Hepatocyte (in vitro differentiated cells): Measurements from ENCODE around the gene STAC. TPM values are rescaled to one million over a fixed set of nuclear protein-coding genes. Genes with fewer than 3 reads are reported as not detected.

Experiments
- DNase-seq: peaks from one replicate; pipeline ENCODE4 v3.0.0-alpha.2; 2016; ENCODE audit warnings: low spot score
- H2AFZ ChIP-seq: fragments of 200-600 bp; sonication (generic); 2 replicates; pipeline ENCODE4 v1.6.0; 2016; ENCODE audit warnings: antibody characterized with exemption, mild to moderate bottlenecking
- H3K27ac ChIP-seq: fragments of 200-600 bp; sonication (generic); 2 replicates; pipeline ENCODE4 v1.5.1; 2016; ENCODE audit warnings: mild to moderate bottlenecking
- H3K27me3 ChIP-seq: fragments of 200-600 bp; sonication (generic); 2 replicates; pipeline ENCODE4 v1.6.1; 2016
- H3K36me3 ChIP-seq: fragments of 200-600 bp; sonication (generic); replicated peaks from 2 replicates; pipeline ENCODE4 v1.5.1; 2016; ENCODE audit warnings: low read depth; ENCODE audit not compliant: insufficient read depth
- H3K4me1 ChIP-seq: fragments of 200-600 bp; sonication (generic); 2 replicates; pipeline ENCODE4 v1.5.1; 2016; ENCODE audit warnings: mild to moderate bottlenecking, moderate library complexity; ENCODE audit not compliant: insufficient read depth
- H3K4me2 ChIP-seq: fragments of 200-600 bp; sonication (generic); 2 replicates; pipeline ENCODE4 v1.6.0; 2016
- H3K4me3 ChIP-seq: fragments of 200-600 bp; sonication (generic); 2 replicates; pipeline ENCODE4 v1.5.1; 2016; ENCODE audit warnings: mild to moderate bottlenecking
- H3K79me2 ChIP-seq: fragments of 200-600 bp; sonication (generic); 2 replicates; pipeline ENCODE4 v1.6.0; 2017; ENCODE audit warnings: mild to moderate bottlenecking
- H3K9me2 ChIP-seq: fragments of 200-600 bp; sonication (generic); replicated peaks from 2 replicates; pipeline ENCODE4 v1.6.0; 2017; ENCODE audit warnings: mild to moderate bottlenecking; ENCODE audit not compliant: insufficient read depth
- H3K9me3 ChIP-seq: fragments of 200-600 bp; sonication (generic); 2 replicates; pipeline ENCODE4 v1.5.1; 2016; ENCODE audit warnings: low read depth, mild to moderate bottlenecking
- H4K20me1 ChIP-seq: fragments of 200-600 bp; sonication (generic); 2 replicates; pipeline ENCODE4 v1.6.0; 2016; ENCODE audit warnings: mild to moderate bottlenecking; ENCODE audit not compliant: insufficient read depth, poor library complexity, severe bottlenecking
- CTCF ChIP-seq: fragments of 200-600 bp; sonication (generic); IDR thresholded peaks from 2 replicates; pipeline ENCODE4 v1.5.1; 2016; ENCODE audit warnings: antibody characterized with exemption, mild to moderate bottlenecking; ENCODE audit not compliant: poor library complexity
- EZH2 ChIP-seq: fragments of 200-600 bp; sonication (generic); IDR thresholded peaks from 2 replicates; pipeline ENCODE4 v1.6.1; 2016; ENCODE audit warnings: antibody characterized with exemption, mild to moderate bottlenecking, borderline replicate concordance
- EZH2phosphoT487 ChIP-seq: fragments of 200-600 bp; sonication (generic); IDR thresholded peaks from one replicate; pipeline ENCODE4 v1.6.1; 2018; ENCODE audit warnings: antibody characterized with exemption, mild to moderate bottlenecking, low read depth, moderate library complexity; ENCODE audit not compliant: unreplicated experiment, severe bottlenecking
- WGBS: methylation state at CpG from one replicate; pipeline ENCODE4 v1.1.6; 2016; ENCODE audit warnings: low lambda C conversion rate; ENCODE audit errors: missing lambda C conversion rate; 5-methylcytosine and 5-hydroxymethylcytosine counted together
- polyA plus RNA-seq: library from polyadenylated mRNA; unstranded; fragments of >200 nt; fragmentation: Nextera tagmentation; extraction: Ambion mirVana; gene quantifications from 2 replicates; pipeline ENCODE4 v1.2.1, GENCODE V29; 2016
- total RNA-seq: library from RNA; depleted of rRNA; stranded (reverse); fragments of >200 nt; gene quantifications from 2 replicates; pipeline ENCODE4 v1.2.3, GENCODE V29; 2014

The STAC gene
- total and polyA plus RNA-seq, 2 experiments from 2014 or later: 0.13 to 0.53 TPM

- Histone ChIP-seq H3K36me3 (no peaks in the 10 kb centered on the region), H4K20me1 (no peaks in the 10 kb centered on the region), H3K9me3 (no peaks in the 10 kb centered on the region), H3K79me2 (no peaks in the 10 kb centered on the region), H3K9me2 (no peaks in the 10 kb centered on the region), H3K4me3 (no peak overlapping the region), H3K27me3 (no peaks in the 10 kb centered on the region), H3K4me2 (no peak overlapping the region), H2AFZ (no peak overlapping the region), H3K27ac (no peak overlapping the region), H3K4me1 (no peaks in the 10 kb centered on the region)
- DNase-seq: no peak
- WGBS: 90% methylated on average over 8 of the region's 8 CpGs
- no peak for TF ChIP-seq EZH2phosphoT487
Observed at GRCh38 chr3:36486009-36486795, 105.9 kb downstream of the STAC start.

GRCh38 chr3:36487616-36488015, 107.3 kb downstream of the STAC start:
- TF ChIP-seq EZH2: no peak
- no peak for TF ChIP-seq CTCF
- TF ChIP-seq EZH2phosphoT487: no peak
- no peak overlapping the region for H3K4me3 ChIP-seq
- 97% methylated on average over 4 of the region's 4 CpGs for WGBS
- no peaks in the 10 kb centered on the region for H3K27me3 ChIP-seq
- H3K4me1 ChIP-seq: no peaks in the 10 kb centered on the region
- no peaks in the 10 kb centered on the region for H3K9me3 ChIP-seq
- no peak overlapping the region for H2AFZ ChIP-seq
- no peaks in the 10 kb centered on the region for H4K20me1 ChIP-seq
- H3K4me2 ChIP-seq: no peak overlapping the region
- no peaks in the 10 kb centered on the region for H3K36me3 ChIP-seq
- no peaks in the 10 kb centered on the region for H3K9me2 ChIP-seq
- H3K27ac ChIP-seq: no peak overlapping the region
- DNase-seq: no peak
- H3K79me2 ChIP-seq: no peaks in the 10 kb centered on the region

GRCh38 chr3:36488077-36488789, 107.9 kb downstream of the STAC start:
- Histone ChIP-seq H3K9me3 (no peaks in the 10 kb centered on the region), H3K27me3 (no peaks in the 10 kb centered on the region), H2AFZ (no peak overlapping the region), H3K27ac (no peak overlapping the region), H3K4me2 (no peak overlapping the region), H3K4me1 (no peaks in the 10 kb centered on the region), H3K9me2 (no peaks in the 10 kb centered on the region), H3K36me3 (no peaks in the 10 kb centered on the region), H3K79me2 (no peaks in the 10 kb centered on the region), H4K20me1 (no peaks in the 10 kb centered on the region), H3K4me3 (no peak overlapping the region)
- WGBS: 70% methylated on average over 6 of the region's 6 CpGs
- TF ChIP-seq EZH2phosphoT487 (no peak), CTCF (no peak), EZH2 (no peak)
- DNase-seq: no peak

GRCh38 chr3:36489101-36489500, 108.8 kb downstream of the STAC start:
- no peak overlapping the region for H3K4me3 ChIP-seq
- no peaks in the 10 kb centered on the region for H3K79me2 ChIP-seq
- H2AFZ ChIP-seq: no peak overlapping the region
- no peak for DNase-seq
- no peaks in the 10 kb centered on the region for H3K27me3 ChIP-seq
- H3K4me1 ChIP-seq: no peaks in the 10 kb centered on the region
- no peaks in the 10 kb centered on the region for H3K36me3 ChIP-seq
- H3K27ac ChIP-seq: no peak overlapping the region
- H4K20me1 ChIP-seq: no peaks in the 10 kb centered on the region
- H3K9me3 ChIP-seq: no peaks in the 10 kb centered on the region
- H3K4me2 ChIP-seq: no peak overlapping the region
- 94% methylated on average over 4 of the region's 4 CpGs for WGBS
- H3K9me2 ChIP-seq: no peaks in the 10 kb centered on the region
- no peak for TF ChIP-seq EZH2
- TF ChIP-seq EZH2phosphoT487: no peak
- TF ChIP-seq CTCF: no peak
